Liver (tissue), 9 donors: ENCODE measurements around the gene FLOT2. TPM values are rescaled to one million over a fixed set of nuclear protein-coding genes. Genes with fewer than 3 reads are reported as not detected.

ENCODE experiments used
- DNase-seq: peaks from one replicate; pipeline ENCODE4 v3.0.0-alpha.2; 2017; ENCODE audit warnings: low spot score
- H3K27ac ChIP-seq, 2 donors: one replicate each; pipeline ENCODE4 v1.7.0; 2013; ENCODE audit warnings: inconsistent platforms in 2 of 2, low read length in 2 of 2, control low read depth in 1 of 2, low read depth in 1 of 2, mild to moderate bottlenecking in 1 of 2
- H3K27me3 ChIP-seq, 4 donors: one replicate each; pipeline versions ENCODE4 v1.6.1 to v1.7.0; 2013; ENCODE audit warnings: low read length in 3 of 4, inconsistent platforms in 1 of 4, mild to moderate bottlenecking in 1 of 4, moderate library complexity in 1 of 4; ENCODE audit not compliant: control insufficient read depth in 4 of 4, insufficient read depth in 4 of 4
- H3K36me3 ChIP-seq, 4 donors: one replicate each; pipeline versions ENCODE4 v1.6.1 to v1.7.0; 2013; ENCODE audit warnings: low read length in 3 of 4, mild to moderate bottlenecking in 3 of 4, low read depth in 1 of 4, moderate library complexity in 1 of 4; ENCODE audit not compliant: control insufficient read depth in 4 of 4, insufficient read depth in 3 of 4
- H3K4me1 ChIP-seq, 4 donors: one replicate each; pipeline versions ENCODE4 v1.6.1 to v1.7.0; 2013; ENCODE audit warnings: low read length in 3 of 4, mild to moderate bottlenecking in 3 of 4, moderate library complexity in 1 of 4; ENCODE audit not compliant: control insufficient read depth in 4 of 4, insufficient read depth in 4 of 4
- H3K4me3 ChIP-seq, 3 donors: one replicate each; pipeline versions ENCODE4 v1.6.1 to v1.7.0; 2013; ENCODE audit warnings: low read length in 3 of 3, control low read depth in 1 of 3, low read depth in 1 of 3, mild to moderate bottlenecking in 1 of 3
- H3K9ac ChIP-seq, 2 donors: one replicate each; pipeline ENCODE4 v1.7.0; 2013; ENCODE audit warnings: low read length in 2 of 2, mild to moderate bottlenecking in 2 of 2, moderate library complexity in 2 of 2, control low read depth in 1 of 2, low read depth in 1 of 2
- H3K9me3 ChIP-seq, 4 donors: one replicate each; pipeline versions ENCODE4 v1.6.1 to v1.7.0; 2013; ENCODE audit warnings: low read length in 3 of 4; ENCODE audit not compliant: control insufficient read depth in 4 of 4
- CTCF ChIP-seq: fragments of 150-350 bp; IDR thresholded peaks from 2 replicates; pipeline ENCODE4 v1.5.1; 2017; ENCODE audit warnings: improper control_type of control experiment, low read depth, low read length; ENCODE audit not compliant: missing input control
- EGR1 ChIP-seq, 2 donors: IDR thresholded peaks; 2 replicates each; pipeline ENCODE4 v1.6.1; 2016 to 2018; ENCODE audit warnings: antibody characterized with exemption in 2 of 2, low read depth in 2 of 2
- FOXA1 ChIP-seq: IDR thresholded peaks from 2 replicates; pipeline ENCODE4 v1.6.1; 2016; ENCODE audit warnings: antibody characterized with exemption
- FOXA2 ChIP-seq: IDR thresholded peaks from 2 replicates; pipeline ENCODE4 v1.6.1; 2016; ENCODE audit warnings: antibody characterized with exemption
- HNF4A ChIP-seq, 2 donors: conservative IDR thresholded peaks; 2 replicates each; pipeline ENCODE4 v1.6.1; 2016; ENCODE audit warnings: antibody characterized with exemption in 2 of 2, mild to moderate bottlenecking in 2 of 2
- HNF4G ChIP-seq: IDR thresholded peaks from 2 replicates; pipeline ENCODE4 v1.6.1; 2016; ENCODE audit warnings: antibody characterized with exemption
- JUND ChIP-seq, 2 donors: IDR thresholded peaks; 2 replicates each; pipeline ENCODE4 v1.6.1; 2016; ENCODE audit warnings: antibody characterized with exemption in 2 of 2
- NR2F2 ChIP-seq: IDR thresholded peaks from 2 replicates; pipeline ENCODE4 v1.6.1; 2016; ENCODE audit warnings: antibody characterized with exemption
- RAD21 ChIP-seq, 2 donors: IDR thresholded peaks; 2 replicates each; pipeline ENCODE4 v1.6.1; 2016; ENCODE audit warnings: antibody characterized with exemption in 2 of 2, mild to moderate bottlenecking in 2 of 2
- TAF1 ChIP-seq: conservative IDR thresholded peaks from 2 replicates; pipeline ENCODE4 v1.6.1; 2016; ENCODE audit warnings: antibody characterized with exemption, mild to moderate bottlenecking
- YY1 ChIP-seq: IDR thresholded peaks from 2 replicates; pipeline ENCODE4 v1.6.1; 2016; ENCODE audit warnings: antibody characterized with exemption, mild to moderate bottlenecking
- WGBS: extraction: QIAGEN DNeasy Blood & Tissue Kit; methylation state at CpG from one replicate; pipeline ENCODE4 v1.1.7; 2013; 5-methylcytosine and 5-hydroxymethylcytosine counted together
- polyA plus RNA-seq, 2 donors: library from polyadenylated mRNA; stranded (reverse) in 1 of 2; unstranded in 1 of 2; fragments of 200-250 nt in 1 of 2; fragments of >200 nt in 1 of 2; fragmentation: Nextera tagmentation in 1 of 2; extraction: Ambion mirVana in 1 of 2; gene quantifications; one replicate each; pipeline versions ENCODE4 v1.2.1 to v1.2.3, GENCODE V29; 2013 to 2015
- total RNA-seq, 2 donors: library from RNA; depleted of rRNA; stranded (reverse); fragments of >200 nt; gene quantifications; one replicate each; pipeline ENCODE4 v1.2.3, GENCODE V29; 2014
- TF ChIP-seq, protein P1 (sequence below): IDR thresholded peaks from 2 replicates; pipeline ENCODE4 v1.6.1; 2016; ENCODE audit warnings: antibody characterized with exemption
- TF ChIP-seq, protein P2 (sequence below): IDR thresholded peaks from 2 replicates; pipeline ENCODE4 v1.6.1; 2016; ENCODE audit warnings: antibody characterized with exemption
- TF ChIP-seq, protein P3 (sequence below): IDR thresholded peaks from 2 replicates; pipeline ENCODE4 v1.6.1; 2016; ENCODE audit warnings: antibody characterized with exemption
- donor health status: healthy.
- donor health status: healthy.
- donor health status: healthy.
- donor health status: healthy.
- donor health status: healthy.

Gene FLOT2
- total and polyA plus RNA-seq, 4 donors: 61.6 to 100 (median 69.4) TPM

DNA sequence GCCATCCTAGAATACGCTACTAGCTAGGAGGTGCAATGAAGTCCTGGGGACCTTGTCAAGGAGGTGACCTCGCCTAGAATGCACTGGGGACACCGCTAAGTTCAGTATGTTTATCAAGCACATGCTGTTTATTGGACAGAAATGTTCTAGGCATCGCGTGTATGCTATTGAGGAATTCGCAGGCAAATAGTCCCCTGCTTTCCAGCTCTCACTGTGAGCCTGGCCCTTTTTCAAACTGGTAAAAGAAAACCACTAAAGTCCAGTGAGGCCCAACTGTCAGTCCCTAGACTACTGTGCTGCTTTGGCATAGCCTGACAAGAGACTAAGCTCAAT lies 53.8 kb downstream of the FLOT2 start:
- Histone ChIP-seq H3K27me3 (no peaks in the 10 kb centered on the region), H3K4me3 (no peak overlapping the region), H3K27ac (no peak overlapping the region), H3K36me3 (no peaks in the 10 kb centered on the region), H3K4me1 (peaks cover 3 to 14% (median 10%) of the 10 kb centered on the region in 4 donors), H3K9me3 (no peaks in the 10 kb centered on the region), H3K9ac (no peak overlapping the region)
- TF ChIP-seq HNF4G: no peak
- TF ChIP-seq, protein P1, sequence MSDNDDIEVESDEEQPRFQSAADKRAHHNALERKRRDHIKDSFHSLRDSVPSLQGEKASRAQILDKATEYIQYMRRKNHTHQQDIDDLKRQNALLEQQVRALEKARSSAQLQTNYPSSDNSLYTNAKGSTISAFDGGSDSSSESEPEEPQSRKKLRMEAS: no peak
- no peak for TF ChIP-seq HNF4A (conservative IDR thresholded peaks at IDR 0.05)
- TF ChIP-seq, protein P2, sequence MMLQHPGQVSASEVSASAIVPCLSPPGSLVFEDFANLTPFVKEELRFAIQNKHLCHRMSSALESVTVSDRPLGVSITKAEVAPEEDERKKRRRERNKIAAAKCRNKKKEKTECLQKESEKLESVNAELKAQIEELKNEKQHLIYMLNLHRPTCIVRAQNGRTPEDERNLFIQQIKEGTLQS: no peak
- TF ChIP-seq, protein P3, sequence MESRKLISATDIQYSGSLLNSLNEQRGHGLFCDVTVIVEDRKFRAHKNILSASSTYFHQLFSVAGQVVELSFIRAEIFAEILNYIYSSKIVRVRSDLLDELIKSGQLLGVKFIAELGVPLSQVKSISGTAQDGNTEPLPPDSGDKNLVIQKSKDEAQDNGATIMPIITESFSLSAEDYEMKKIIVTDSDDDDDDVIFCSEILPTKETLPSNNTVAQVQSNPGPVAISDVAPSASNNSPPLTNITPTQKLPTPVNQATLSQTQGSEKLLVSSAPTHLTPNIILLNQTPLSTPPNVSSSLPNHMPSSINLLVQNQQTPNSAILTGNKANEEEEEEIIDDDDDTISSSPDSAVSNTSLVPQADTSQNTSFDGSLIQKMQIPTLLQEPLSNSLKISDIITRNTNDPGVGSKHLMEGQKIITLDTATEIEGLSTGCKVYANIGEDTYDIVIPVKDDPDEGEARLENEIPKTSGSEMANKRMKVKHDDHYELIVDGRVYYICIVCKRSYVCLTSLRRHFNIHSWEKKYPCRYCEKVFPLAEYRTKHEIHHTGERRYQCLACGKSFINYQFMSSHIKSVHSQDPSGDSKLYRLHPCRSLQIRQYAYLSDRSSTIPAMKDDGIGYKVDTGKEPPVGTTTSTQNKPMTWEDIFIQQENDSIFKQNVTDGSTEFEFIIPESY: no peak
- no peak for TF ChIP-seq EGR1 (IDR thresholded peaks at IDR 0.05; ENCODE audit: low read depth in 2 of 2)
- TF ChIP-seq FOXA2: no peak
- no peak for TF ChIP-seq YY1
- no peak for TF ChIP-seq TAF1
- no peak for TF ChIP-seq RAD21 (IDR thresholded peaks at IDR 0.05)
- no peak for TF ChIP-seq JUND (IDR thresholded peaks at IDR 0.05)
- no peak for TF ChIP-seq FOXA1
- no peak for TF ChIP-seq NR2F2
- no peak for DNase-seq
- WGBS: 94% methylated on average over 6 of the region's 6 CpGs

GRCh38 chr17:28842282-28843012 lies 55.1 kb downstream of the FLOT2 start, which contains the start of gene FAM222B:
TSS of gene FAM222B (minus strand) at chr17:28842790. CDS start at chr17:28766667, 76,123 bp downstream.
- Histone ChIP-seq H3K9me3 (no peaks in the 10 kb centered on the region), H3K9ac (peak within 1 kb of the TSS; percentile 85 to 90), H3K4me1 (peaks cover 3 to 14% (median 10%) of the 10 kb centered on the region in 4 donors), H3K27ac (peak within 1 kb of the TSS; percentile 59 to 81), H3K27me3 (no peaks in the 10 kb centered on the region), H3K36me3 (no peaks in the 10 kb centered on the region), H3K4me3 (peak within 1 kb of the TSS; percentile 66 to 99 (median 90))
- WGBS: under 1% methylated on average over 44 of the region's 44 CpGs
- peak in 1 of 2 donors; percentile 42 for TF ChIP-seq RAD21 (IDR thresholded peaks at IDR 0.05)
- peak in 1 of 2 donors; percentile 17 for TF ChIP-seq EGR1 (IDR thresholded peaks at IDR 0.05; ENCODE audit: low read depth in 2 of 2)
- TF ChIP-seq FOXA1: no peak
- peak; percentile 82 for DNase-seq

DNA sequence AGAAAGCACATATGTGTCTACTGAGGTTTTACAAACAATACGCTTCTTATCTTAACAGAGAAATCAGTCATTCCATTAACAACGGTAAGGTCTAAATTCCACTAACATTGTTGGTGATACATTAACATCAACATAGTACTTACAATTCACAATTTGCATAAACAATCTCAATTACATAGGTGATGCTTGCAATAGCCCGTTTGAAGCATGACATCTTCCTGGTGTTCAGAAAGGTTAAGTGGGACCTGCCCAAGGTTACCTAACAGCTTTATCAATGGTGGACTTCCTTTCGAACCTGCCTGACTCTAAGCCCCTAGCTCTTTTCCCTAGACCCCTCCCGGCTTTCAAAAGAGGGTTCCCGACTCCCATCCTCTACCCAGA lies 55.6 kb downstream of the FLOT2 start:
- TF ChIP-seq RAD21 (IDR thresholded peaks at IDR 0.05): no peak
- TF ChIP-seq NR2F2: no peak
- TF ChIP-seq, protein P3: no peak
- TF ChIP-seq FOXA1: no peak
- no peak for TF ChIP-seq CTCF
- no peak for TF ChIP-seq TAF1
- TF ChIP-seq, protein P1: no peak
- TF ChIP-seq FOXA2: no peak
- Histone ChIP-seq H3K9ac (peak overlapping the region; percentile 70 to 85), H3K4me1 (peaks cover 3 to 14% (median 10%) of the 10 kb centered on the region in 4 donors), H3K9me3 (no peaks in the 10 kb centered on the region), H3K27ac (peak overlapping the region; percentile 59 to 81), H3K36me3 (no peaks in the 10 kb centered on the region), H3K27me3 (no peaks in the 10 kb centered on the region), H3K4me3 (peak overlapping the region; percentile 66 to 99 (median 90))
- WGBS: 3% methylated on average over 6 of the region's 6 CpGs
- no peak for DNase-seq
